CD8-positive, alpha-beta memory T cell (primary cell): ENCODE measurements around the gene MEGF9. TPM values are rescaled to one million over a fixed set of nuclear protein-coding genes. Genes with fewer than 3 reads are reported as not detected.

Experiments used
- CTCF ChIA-PET: fragments of 350-600 bp; sonication (Branson Sonifier 250); formaldehyde crosslinking; loops from one replicate; lab custom pipeline; 2021; ENCODE audit warnings: antibody characterized with exemption; lab: Charles Lee
- POLR2A ChIA-PET: fragments of 350-600 bp; sonication (Branson Sonifier 250); formaldehyde crosslinking; loops from one replicate; lab custom pipeline; 2021; ENCODE audit warnings: antibody characterized with exemption; lab: Charles Lee
- DNase-seq, 5 donors: peaks; one replicate each; pipeline versions ENCODE4 v3.0.0 to v3.0.0-alpha.2; 2020 to 2022; ENCODE audit warnings: mixed read lengths in 1 of 5
- H3K27ac ChIP-seq: one replicate; pipeline ENCODE4 v1.7.0; 2013; ENCODE audit warnings: low read depth, mild to moderate bottlenecking, low read length, moderate library complexity
- H3K27me3 ChIP-seq: 2 replicates; pipeline ENCODE4 v1.7.0; 2013; ENCODE audit warnings: low read length, mild to moderate bottlenecking; ENCODE audit not compliant: insufficient read depth, poor library complexity, severe bottlenecking
- H3K36me3 ChIP-seq: 2 replicates; pipeline ENCODE4 v1.7.0; 2013; ENCODE audit warnings: mild to moderate bottlenecking, low read length, moderate library complexity; ENCODE audit not compliant: insufficient read depth
- H3K4me1 ChIP-seq: 2 replicates; pipeline ENCODE4 v1.7.0; 2013; ENCODE audit warnings: mild to moderate bottlenecking, low read length, moderate library complexity; ENCODE audit not compliant: insufficient read depth
- H3K4me3 ChIP-seq: 2 replicates; pipeline ENCODE4 v1.7.0; 2013; ENCODE audit warnings: mild to moderate bottlenecking, low read length
- H3K9me3 ChIP-seq: 2 replicates; pipeline ENCODE4 v1.7.0; 2013; ENCODE audit warnings: mild to moderate bottlenecking, low read length
- H3K27ac Mint-ChIP-seq, 8 donors: one replicate each; pipeline ENCODE4 v1.8.0; 2020 to 2021; ENCODE audit warnings: mixed read lengths in 8 of 8, mild to moderate bottlenecking in 6 of 8, inconsistent platforms in 3 of 8, moderate library complexity in 3 of 8
- H3K27me3 Mint-ChIP-seq, 2 donors: one replicate each; pipeline ENCODE4 v1.8.0; 2020 to 2021; ENCODE audit warnings: mixed read lengths in 2 of 2, mild to moderate bottlenecking in 1 of 2, moderate library complexity in 1 of 2
- H3K36me3 Mint-ChIP-seq, 3 donors: one replicate each; pipeline ENCODE4 v1.8.0; 2020 to 2021; ENCODE audit warnings: mixed read lengths in 3 of 3, inconsistent platforms in 1 of 3, mild to moderate bottlenecking in 1 of 3
- H3K4me1 Mint-ChIP-seq, 3 donors: one replicate each; pipeline ENCODE4 v1.8.0; 2020 to 2021; ENCODE audit warnings: mixed read lengths in 3 of 3, inconsistent platforms in 1 of 3, mild to moderate bottlenecking in 1 of 3
- H3K4me3 Mint-ChIP-seq, 7 donors: one replicate each; pipeline ENCODE4 v1.8.0; 2020 to 2021; ENCODE audit warnings: mixed read lengths in 7 of 7, mild to moderate bottlenecking in 6 of 7, moderate library complexity in 4 of 7, inconsistent platforms in 2 of 7
- H3K9me3 Mint-ChIP-seq, 5 donors: one replicate each; pipeline ENCODE4 v1.8.0; 2020 to 2022; ENCODE audit warnings: mixed read lengths in 5 of 5, mild to moderate bottlenecking in 3 of 5, moderate library complexity in 2 of 5, inconsistent platforms in 1 of 5
- polyA plus RNA-seq: library from polyadenylated mRNA; unstranded; fragments of 300-500 nt; fragmentation: Illumina TruSeq; gene quantifications from one replicate; pipeline ENCODE4 v1.2.3, GENCODE V29; 2021
- total RNA-seq, 2 experiments: library from RNA; stranded (reverse); gene quantifications; one replicate each; pipeline ENCODE4 v1.2.3, GENCODE V29; 2021

The MEGF9 gene
- total and polyA plus RNA-seq, 3 experiments from 2014 or later = 3.9 to 7.0 (median 6.9) TPM

DNA sequence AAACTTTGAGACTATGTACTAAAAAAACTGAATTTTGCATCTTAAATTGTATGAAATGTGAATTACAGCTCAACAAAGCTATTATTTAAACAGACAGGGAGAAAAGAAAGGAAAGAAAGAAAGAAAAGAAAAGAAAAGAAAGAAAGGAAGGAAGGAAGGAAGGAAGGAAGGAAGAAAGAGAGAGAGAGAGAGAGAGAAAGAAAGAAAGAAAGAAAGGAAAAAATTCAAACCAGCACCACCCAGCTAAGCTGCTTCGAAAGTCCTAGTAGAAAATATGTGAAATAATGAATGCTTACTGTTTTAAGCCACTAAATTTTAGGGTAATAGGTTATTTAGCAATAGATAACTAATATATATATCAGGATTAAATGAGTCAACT is 102.6 kb downstream of the MEGF9 start:
- no peak overlapping the region for H3K4me3 ChIP-seq
- no peaks in the 10 kb centered on the region for H3K36me3 ChIP-seq
- H3K27ac ChIP-seq = no peak overlapping the region
- no peaks in the 10 kb centered on the region for H3K9me3 ChIP-seq
- Mint-ChIP-seq H3K36me3 (peaks cover 0 to 37% (median 8%) of the 10 kb centered on the region in 3 donors), H3K4me3 (no peak overlapping the region), H3K9me3 (no peaks in the 10 kb centered on the region), H3K27me3 (no peaks in the 10 kb centered on the region), H3K27ac (no peak overlapping the region), H3K4me1 (peaks cover 0 to 4% (median 0%) of the 10 kb centered on the region in 3 donors)
- no peaks in the 10 kb centered on the region for H3K4me1 ChIP-seq
- ChIA-PET POLR2A (interaction anchor here (0.6 kb wide), 1 partner anchor 11 kb away, joined by 5 read pairs; no protein-coding TSS in a partner anchor), CTCF (no interaction called here)
- H3K27me3 ChIP-seq = no peaks in the 10 kb centered on the region
- no peak for DNase-seq

DNA sequence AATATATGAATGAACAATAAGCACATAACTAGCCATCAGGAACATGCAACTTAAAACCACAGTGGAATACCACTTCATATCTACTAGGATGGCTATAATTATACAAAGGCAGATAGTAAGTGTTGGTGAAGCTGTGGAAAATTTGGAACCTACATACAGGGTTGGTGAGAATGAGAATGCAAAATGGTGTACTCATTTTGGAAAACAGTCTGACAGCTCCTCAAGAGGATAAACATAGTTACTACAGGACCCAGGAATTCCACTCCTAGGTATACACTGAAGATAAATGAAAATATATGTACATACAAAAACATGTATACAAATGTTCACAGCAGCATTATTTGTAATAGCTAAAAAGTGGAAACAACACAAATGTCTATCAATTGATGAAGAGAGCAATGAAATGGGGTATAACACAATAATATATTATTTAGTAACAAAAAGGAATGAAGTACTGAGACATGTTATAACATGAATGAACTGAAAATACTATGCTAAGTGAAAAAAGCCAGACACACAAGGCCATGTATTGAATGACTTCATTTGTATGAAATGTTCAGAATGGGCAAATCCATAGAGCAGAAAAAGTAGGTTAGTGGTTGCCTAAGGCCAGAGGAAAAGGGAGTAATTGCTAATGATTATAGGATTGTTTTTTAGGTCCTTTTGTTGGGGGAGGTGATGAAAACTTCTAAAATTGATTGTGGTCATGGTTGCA is 103.1 kb downstream of the MEGF9 start:
- ChIA-PET CTCF (no interaction called here), POLR2A (interaction anchor here (0.6 kb wide), 1 partner anchor 10 kb away, joined by 5 read pairs; no protein-coding TSS in a partner anchor)
- DNase-seq = no peak

DNA sequence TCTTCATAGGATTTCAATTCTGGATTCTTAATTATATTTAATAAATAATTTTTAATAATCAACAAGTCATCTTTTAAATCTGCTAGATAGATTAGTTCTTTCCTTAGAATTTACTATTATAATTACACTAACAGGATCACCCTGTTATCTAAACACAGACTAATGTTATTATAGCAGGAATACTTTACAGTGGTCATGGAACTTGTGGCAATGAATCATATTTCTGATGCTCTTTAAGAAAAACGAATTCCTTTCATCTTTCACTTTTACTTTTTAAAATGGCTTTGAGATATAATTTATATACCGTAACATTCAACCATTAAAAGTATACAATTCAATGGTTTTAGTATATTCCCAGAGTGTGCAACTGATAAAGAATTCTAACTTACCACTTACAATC is 104.6 kb downstream of the MEGF9 start:
- Histone ChIP-seq H3K4me1 (no peaks in the 10 kb centered on the region), H3K4me3 (no peak overlapping the region), H3K27me3 (no peaks in the 10 kb centered on the region), H3K36me3 (no peaks in the 10 kb centered on the region), H3K9me3 (no peaks in the 10 kb centered on the region), H3K27ac (no peak overlapping the region)
- ChIA-PET CTCF (no interaction called here), POLR2A (no interaction called here)
- no peaks in the 10 kb centered on the region for H3K27me3 Mint-ChIP-seq
- no peak overlapping the region for H3K4me3 Mint-ChIP-seq
- no peak for DNase-seq
- H3K4me1 Mint-ChIP-seq = peaks cover 0 to 4% (median 0%) of the 10 kb centered on the region in 3 donors
- peaks cover 4 to 49% (median 14%) of the 10 kb centered on the region in 3 donors for H3K36me3 Mint-ChIP-seq
- no peaks in the 10 kb centered on the region for H3K9me3 Mint-ChIP-seq
- H3K27ac Mint-ChIP-seq = no peak overlapping the region

More for the DNA sequence above, 103.1 kb downstream of the MEGF9 start:
- Histone ChIP-seq H3K27ac (no peak overlapping the region), H3K27me3 (no peaks in the 10 kb centered on the region), H3K36me3 (no peaks in the 10 kb centered on the region), H3K4me1 (no peaks in the 10 kb centered on the region), H3K4me3 (no peak overlapping the region), H3K9me3 (no peaks in the 10 kb centered on the region)
- Mint-ChIP-seq H3K27me3 (no peaks in the 10 kb centered on the region), H3K4me1 (peaks cover 0 to 4% (median 0%) of the 10 kb centered on the region in 3 donors), H3K36me3 (peaks cover 0 to 41% (median 8%) of the 10 kb centered on the region in 3 donors), H3K27ac (no peak overlapping the region), H3K9me3 (no peaks in the 10 kb centered on the region), H3K4me3 (no peak overlapping the region)

DNA sequence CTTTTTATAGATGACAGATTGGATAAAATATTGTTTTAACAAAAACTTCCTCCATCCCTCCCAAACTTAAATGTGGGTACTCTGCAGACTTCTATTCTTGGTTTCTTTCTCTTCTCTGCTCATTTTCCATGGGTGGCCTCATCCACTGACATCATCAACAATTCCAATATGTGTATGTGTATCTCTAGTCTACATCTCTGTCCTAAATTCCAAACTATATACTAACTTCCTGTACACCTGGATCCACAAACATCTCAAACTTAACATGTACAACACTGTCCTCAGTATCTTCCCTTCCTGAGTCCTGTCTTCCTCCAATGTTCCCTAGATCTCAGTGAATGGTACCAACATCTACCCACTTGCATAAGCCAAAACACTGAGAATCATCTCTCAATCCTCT is 105.8 kb downstream of the MEGF9 start:
- peaks cover 4 to 55% (median 19%) of the 10 kb centered on the region in 3 donors for H3K36me3 Mint-ChIP-seq
- POLR2A ChIA-PET = no interaction called here
- DNase-seq = no peak
- H3K9me3 Mint-ChIP-seq = no peaks in the 10 kb centered on the region
- CTCF ChIA-PET = interaction anchor here (1.5 kb wide), 1 partner anchor 11 kb away, joined by 4 read pairs; no protein-coding TSS in a partner anchor
- no peak overlapping the region for H3K27ac ChIP-seq
- H3K4me1 ChIP-seq = no peaks in the 10 kb centered on the region
- no peak overlapping the region for H3K4me3 ChIP-seq
- no peaks in the 10 kb centered on the region for H3K36me3 ChIP-seq
- no peaks in the 10 kb centered on the region for H3K27me3 ChIP-seq
- H3K4me3 Mint-ChIP-seq = no peak overlapping the region
- peaks cover 0 to 4% (median 0%) of the 10 kb centered on the region in 3 donors for H3K4me1 Mint-ChIP-seq
- no peaks in the 10 kb centered on the region for H3K9me3 ChIP-seq
- H3K27ac Mint-ChIP-seq = no peak overlapping the region
- no peaks in the 10 kb centered on the region for H3K27me3 Mint-ChIP-seq

DNA sequence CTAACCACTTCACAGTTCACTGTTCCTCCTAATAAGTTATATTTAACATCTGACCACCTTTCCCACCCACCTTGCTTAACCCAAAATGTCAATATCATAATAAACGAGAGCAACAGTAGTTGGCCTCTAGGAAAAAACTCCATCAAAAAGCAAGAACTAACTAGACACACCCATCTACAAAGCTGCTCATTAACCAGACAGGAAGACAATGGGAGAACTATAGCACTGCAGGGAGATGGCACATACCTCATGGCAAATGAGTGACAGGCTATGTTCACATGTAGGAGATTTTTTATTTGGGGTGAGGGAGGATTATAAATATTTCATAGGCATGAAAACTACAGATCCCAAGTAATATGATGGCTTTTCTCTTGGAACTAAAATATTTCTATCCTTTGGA is 110.7 kb downstream of the MEGF9 start:
- H3K27ac Mint-ChIP-seq = peak overlapping the region in 1 of 8 donors; percentile 77
- Histone ChIP-seq H3K4me1 (no peaks in the 10 kb centered on the region), H3K27ac (no peak overlapping the region), H3K27me3 (no peaks in the 10 kb centered on the region), H3K4me3 (no peak overlapping the region), H3K9me3 (no peaks in the 10 kb centered on the region), H3K36me3 (no peaks in the 10 kb centered on the region)
- H3K4me1 Mint-ChIP-seq = no peaks in the 10 kb centered on the region
- no peak for DNase-seq
- CTCF ChIA-PET = no interaction called here
- no peak overlapping the region for H3K4me3 Mint-ChIP-seq
- POLR2A ChIA-PET = no interaction called here
- no peaks in the 10 kb centered on the region for H3K9me3 Mint-ChIP-seq
- H3K27me3 Mint-ChIP-seq = no peaks in the 10 kb centered on the region
- peaks cover 4 to 40% (median 14%) of the 10 kb centered on the region in 3 donors for H3K36me3 Mint-ChIP-seq

DNA sequence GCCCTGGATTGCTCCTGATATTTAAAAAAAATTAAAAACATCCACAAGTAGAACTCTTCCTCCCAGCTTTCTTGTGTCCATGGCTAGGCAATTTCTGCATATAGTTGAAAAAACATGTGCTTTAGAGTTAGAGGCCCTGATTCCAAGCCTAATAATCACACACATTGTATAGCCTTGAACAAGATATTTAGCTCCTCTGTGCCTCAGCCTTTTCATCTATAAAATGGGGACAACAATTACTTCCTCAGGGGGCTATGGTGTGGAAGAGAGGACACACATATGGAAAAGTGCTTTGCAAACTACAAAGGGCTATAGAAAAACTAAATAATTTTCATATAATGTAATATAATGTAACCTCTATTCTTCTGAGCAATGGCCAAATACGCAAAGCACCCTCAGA is 111.3 kb downstream of the MEGF9 start:
- no peak overlapping the region for H3K4me3 Mint-ChIP-seq
- Histone ChIP-seq H3K36me3 (no peaks in the 10 kb centered on the region), H3K4me3 (no peak overlapping the region), H3K27ac (no peak overlapping the region), H3K9me3 (no peaks in the 10 kb centered on the region), H3K4me1 (no peaks in the 10 kb centered on the region), H3K27me3 (no peaks in the 10 kb centered on the region)
- POLR2A ChIA-PET = no interaction called here
- H3K27ac Mint-ChIP-seq = no peak overlapping the region
- H3K9me3 Mint-ChIP-seq = no peaks in the 10 kb centered on the region
- DNase-seq = no peak
- H3K27me3 Mint-ChIP-seq = no peaks in the 10 kb centered on the region
- H3K4me1 Mint-ChIP-seq = no peaks in the 10 kb centered on the region
- H3K36me3 Mint-ChIP-seq = peaks cover 4 to 37% (median 11%) of the 10 kb centered on the region in 3 donors
- CTCF ChIA-PET = no interaction called here

DNA sequence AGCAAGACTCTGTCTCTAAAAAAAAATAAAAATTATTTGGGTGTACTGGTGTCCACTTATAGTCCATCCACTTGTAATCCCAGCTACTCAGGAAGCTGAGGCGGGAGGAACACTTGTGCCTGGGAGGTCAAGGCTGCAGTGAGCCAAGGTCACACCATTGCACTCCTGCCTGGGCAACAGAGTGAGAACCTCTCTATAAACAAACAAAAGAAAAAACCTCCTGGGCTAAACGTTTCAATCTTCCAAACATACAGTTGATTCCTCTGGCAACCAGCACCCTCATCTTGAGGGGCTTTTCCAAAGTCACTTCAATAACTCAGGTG is 120.4 kb downstream of the MEGF9 start:
- no peak overlapping the region for H3K27ac Mint-ChIP-seq
- Histone ChIP-seq H3K27ac (no peak overlapping the region), H3K27me3 (no peaks in the 10 kb centered on the region), H3K36me3 (no peaks in the 10 kb centered on the region), H3K4me1 (no peaks in the 10 kb centered on the region), H3K9me3 (no peaks in the 10 kb centered on the region), H3K4me3 (no peak overlapping the region)
- no peaks in the 10 kb centered on the region for H3K36me3 Mint-ChIP-seq
- no peaks in the 10 kb centered on the region for H3K9me3 Mint-ChIP-seq
- H3K27me3 Mint-ChIP-seq = peaks cover 3 to 4% of the 10 kb centered on the region in 2 donors
- H3K4me3 Mint-ChIP-seq = no peak overlapping the region
- no peaks in the 10 kb centered on the region for H3K4me1 Mint-ChIP-seq
- no peak for DNase-seq
- ChIA-PET CTCF (interaction anchor here (1.4 kb wide), 1 partner anchor 26 kb away, joined by 5 read pairs; no protein-coding TSS in a partner anchor), POLR2A (interaction anchor here (0.6 kb wide), 1 partner anchor 594 kb away, joined by 4 read pairs; no protein-coding TSS in a partner anchor)

DNA sequence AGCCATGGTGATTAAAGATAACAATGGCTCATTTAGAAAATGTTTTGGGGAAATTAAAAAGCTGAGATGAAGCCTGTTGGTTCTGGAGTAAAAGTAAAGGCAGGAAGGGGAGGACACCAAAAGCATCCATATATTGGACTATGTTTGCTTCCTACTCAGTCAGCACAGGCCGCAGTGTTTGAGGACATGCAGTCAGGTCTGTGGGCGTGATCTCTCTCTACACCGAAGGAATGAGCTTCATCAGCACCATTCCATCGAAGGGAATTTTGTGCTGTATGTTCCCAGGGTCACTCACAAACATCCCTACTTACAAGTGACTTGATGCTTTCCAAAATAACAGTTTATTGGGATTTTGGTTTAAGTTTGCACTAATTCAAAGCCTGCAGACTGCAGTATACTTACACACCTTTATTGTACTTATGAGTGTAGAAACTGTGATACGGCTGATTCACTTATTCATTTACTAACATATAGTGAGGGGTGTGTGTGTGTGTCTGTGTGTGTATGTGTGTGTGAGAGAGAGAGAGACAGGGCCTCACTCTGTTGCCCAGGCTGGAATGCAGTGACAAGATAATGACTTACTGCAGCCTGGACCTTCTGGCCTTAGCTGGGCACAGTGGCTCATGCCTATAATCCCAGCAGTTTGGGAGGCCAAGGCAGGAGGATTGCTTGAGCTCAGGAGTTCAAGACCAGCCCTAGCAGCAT is 120.9 kb downstream of the MEGF9 start:
- CTCF ChIA-PET = no interaction called here
- H3K9me3 Mint-ChIP-seq = no peaks in the 10 kb centered on the region
- no peak overlapping the region for H3K4me3 Mint-ChIP-seq

More for the DNA sequence above, 120.9 kb downstream of the MEGF9 start:
- no peaks in the 10 kb centered on the region for H3K36me3 ChIP-seq
- no peak overlapping the region for H3K4me3 ChIP-seq
- H3K27me3 ChIP-seq = no peaks in the 10 kb centered on the region
- Mint-ChIP-seq H3K4me1 (no peaks in the 10 kb centered on the region), H3K36me3 (no peaks in the 10 kb centered on the region), H3K27ac (no peak overlapping the region), H3K27me3 (peaks cover 3 to 4% of the 10 kb centered on the region in 2 donors)
- no peak overlapping the region for H3K27ac ChIP-seq
- no peak for DNase-seq
- H3K4me1 ChIP-seq = no peaks in the 10 kb centered on the region
- H3K9me3 ChIP-seq = no peaks in the 10 kb centered on the region
- POLR2A ChIA-PET = no interaction called here
